Measurements from ENCODE around the gene RASEF.

RASEF gene

DNA sequence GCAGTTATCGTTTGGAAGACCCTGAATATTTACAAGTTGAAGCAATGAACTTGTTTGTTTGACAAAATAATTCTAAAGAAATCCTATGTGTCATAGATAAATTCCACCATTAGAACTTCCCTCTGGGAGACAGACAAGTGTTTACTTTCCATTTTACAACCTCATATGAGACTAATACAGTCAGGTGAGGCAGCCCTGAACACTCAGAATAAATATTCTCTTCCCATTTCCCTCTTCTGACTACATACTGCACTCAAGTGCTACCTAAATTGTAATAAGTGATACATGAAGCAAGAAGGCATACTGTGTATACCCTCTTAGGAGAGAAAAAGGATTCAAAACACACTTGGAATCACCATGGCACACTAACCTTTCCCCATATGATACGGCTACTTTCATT, 6.8 kb downstream of the RASEF start:
- no peak for DNase-seq

GRCh38 chr9:83047839-83048775, 14.8 kb downstream of the RASEF start:
- no peak for DNase-seq

- no peak for DNase-seq
Observed at GRCh38 chr9:83043597-83043996, 19.3 kb downstream of the RASEF start.

- no peak for DNase-seq
Observed at GRCh38 chr9:83041771-83042170, 21.2 kb downstream of the RASEF start.

DNA sequence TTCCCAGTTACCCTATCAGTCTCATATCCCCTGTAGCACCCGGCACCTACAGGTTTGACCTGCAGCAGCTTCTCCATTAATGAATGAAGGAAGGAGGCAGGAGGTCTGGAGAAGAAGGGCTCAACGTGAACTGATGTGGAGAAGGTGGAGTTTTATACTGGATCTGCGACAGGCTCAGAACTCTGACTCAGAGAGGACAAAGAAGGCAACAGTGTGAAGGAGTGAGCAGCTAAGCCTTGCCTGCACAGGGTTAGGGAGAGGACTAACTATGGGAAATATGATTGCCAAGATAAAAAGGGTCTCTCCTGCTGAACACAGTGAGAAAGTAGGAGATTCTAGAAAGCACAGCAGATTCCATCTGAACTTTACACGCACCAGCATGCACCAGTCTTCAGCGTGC, 23.6 kb downstream of the RASEF start:
- DNase-seq: no peak

DNA sequence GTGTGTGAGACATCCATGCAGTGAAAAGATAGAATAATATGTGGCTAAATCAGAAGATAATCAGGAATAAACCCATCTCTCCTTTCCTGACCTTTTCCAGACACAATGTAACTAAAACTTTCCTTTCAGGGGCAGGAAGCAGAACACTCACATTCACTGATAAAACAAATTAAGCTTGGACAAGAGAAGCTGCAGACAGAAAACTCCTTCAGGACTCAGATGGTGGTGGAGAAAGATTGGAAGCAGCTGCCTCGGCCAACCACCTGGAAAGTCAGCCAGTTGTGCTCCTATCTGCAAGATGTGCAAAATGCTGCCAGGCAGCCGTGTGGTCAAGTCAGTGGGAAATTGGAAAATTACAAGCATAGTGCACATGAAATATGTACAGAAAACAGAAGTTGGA, 26.9 kb downstream of the RASEF start:
- no peak for DNase-seq

GRCh38 chr9:83035143-83035542, 27.8 kb downstream of the RASEF start:
- no peak for DNase-seq

GRCh38 chr9:83034587-83034986, 28.4 kb downstream of the RASEF start:
- DNase-seq: no peak

GRCh38 chr9:83034026-83034425, 28.9 kb downstream of the RASEF start:
- no peak for DNase-seq

- DNase-seq: no peak
Observed at GRCh38 chr9:83032065-83032625, 30.8 kb downstream of the RASEF start.

DNA sequence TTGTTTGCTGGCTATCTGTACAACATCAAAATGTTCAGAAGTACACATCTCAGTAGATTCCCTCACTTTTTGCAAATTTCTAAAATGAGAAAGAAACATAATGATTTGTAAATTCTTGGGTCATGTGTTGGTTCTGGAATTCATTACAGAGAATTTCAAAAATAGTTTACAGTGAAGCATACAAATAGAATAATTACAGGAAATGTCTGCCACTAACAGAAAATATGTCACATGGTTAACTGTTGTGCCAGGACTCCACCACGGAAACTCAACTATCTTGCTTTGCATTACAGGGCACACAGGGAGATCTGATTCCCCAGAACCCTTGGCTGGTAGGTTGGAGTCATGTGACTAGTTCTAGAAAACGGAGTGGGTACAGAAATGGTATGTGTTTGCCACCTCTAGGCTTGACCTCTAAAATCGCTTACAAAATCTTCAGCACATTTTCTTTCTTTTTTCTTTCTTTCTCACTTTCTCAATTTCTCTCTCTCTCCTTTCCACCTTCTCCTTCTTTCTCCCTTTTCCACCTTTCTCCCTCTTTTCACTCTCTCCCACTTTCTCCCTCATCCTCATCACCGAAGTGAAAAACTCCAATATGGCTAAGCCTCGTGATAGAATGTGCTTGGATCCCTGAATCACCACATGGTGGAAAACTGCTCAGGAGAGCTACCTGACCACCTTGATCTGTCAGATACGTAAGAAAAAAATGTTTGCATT, 32.4 kb downstream of the RASEF start:
- DNase-seq: no peak

- DNase-seq: no peak
Observed at GRCh38 chr9:83029531-83030137, 33.3 kb downstream of the RASEF start.

DNA sequence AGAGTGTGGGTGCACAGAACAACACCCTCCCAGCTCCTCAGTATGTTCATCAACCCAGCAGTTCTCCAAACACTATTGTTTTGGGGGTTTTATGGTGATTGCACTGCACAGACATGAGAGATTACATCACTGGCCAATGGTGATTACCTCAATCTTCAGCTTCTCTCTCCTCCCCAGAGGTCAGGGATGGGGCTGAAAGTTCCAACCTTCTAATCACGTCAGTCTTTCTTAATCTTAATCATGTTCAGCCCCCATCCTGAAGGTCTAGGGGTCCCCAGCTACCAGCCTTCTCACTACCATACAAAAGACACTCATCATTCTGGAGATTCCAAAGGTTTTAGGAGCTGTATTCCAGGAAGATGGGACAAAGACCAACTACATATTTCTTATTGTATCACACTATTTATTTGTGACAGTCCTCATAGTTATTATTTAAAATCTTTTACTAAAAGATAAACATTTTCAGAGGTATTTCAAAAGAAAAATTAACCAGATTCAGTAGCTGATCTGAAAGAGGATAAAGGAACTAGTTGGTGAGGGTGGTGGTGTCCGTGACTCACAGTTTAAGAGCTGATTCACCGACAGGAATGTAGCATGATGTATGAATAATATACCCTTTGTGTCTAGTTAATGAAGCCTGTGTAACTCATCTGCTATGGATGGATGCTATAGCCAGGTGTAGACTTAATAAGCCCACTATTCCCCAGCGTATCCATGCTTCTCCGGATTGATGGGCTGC, 35.6 kb downstream of the RASEF start:
- no peak for DNase-seq

DNA sequence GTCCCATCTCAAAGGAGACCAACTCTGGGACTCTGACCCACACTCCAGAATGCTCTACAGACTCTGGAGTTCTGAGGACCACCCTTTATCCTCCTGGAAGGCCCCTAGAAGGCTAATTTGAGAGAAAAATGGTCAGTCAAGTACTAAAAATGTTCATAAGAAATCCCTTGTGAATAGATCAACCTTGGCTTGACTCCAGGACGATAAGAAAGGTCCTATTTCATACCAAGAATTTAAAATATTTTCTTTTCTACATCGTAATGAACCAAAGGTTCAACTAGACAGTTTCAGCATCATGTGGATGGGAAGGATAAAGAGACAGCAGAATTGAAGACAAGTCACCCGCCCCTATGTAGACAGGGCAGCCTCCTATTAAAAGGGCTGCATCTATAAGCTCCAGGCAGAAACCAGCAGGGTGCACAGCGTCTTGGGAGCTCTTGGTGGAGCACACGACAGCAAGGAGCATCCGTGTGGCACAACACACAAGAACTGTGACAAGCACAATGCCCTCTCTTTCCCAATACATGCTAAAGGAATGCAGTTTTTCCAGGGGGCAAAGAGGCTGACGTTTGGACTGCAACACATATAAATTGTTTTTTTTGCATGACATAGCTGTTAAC, 38.3 kb downstream of the RASEF start:
- DNase-seq: no peak

GRCh38 chr9:83023151-83023550, 39.8 kb downstream of the RASEF start:
- no peak for DNase-seq

DNA sequence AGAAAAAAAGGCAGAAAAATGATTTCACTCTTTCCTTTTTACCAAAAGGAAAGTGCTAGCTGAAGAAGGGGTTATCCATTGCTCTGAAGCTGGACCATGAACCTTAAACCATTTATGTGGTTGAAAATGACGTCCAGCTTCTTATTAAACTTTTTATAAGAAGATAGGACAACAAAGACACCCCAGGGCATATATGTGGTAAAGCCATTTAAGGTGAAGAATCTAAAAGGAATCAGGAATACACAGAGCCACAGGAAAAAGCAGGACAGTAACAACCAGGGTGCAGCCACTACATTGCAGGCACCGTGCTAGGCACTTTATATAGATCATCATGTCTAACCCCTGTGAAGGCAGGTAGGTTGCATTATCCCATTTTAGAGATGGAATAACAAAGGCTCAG, 42.1 kb downstream of the RASEF start:
- DNase-seq: no peak

- DNase-seq: no peak
Observed at GRCh38 chr9:83020327-83020726, 42.6 kb downstream of the RASEF start.

DNA sequence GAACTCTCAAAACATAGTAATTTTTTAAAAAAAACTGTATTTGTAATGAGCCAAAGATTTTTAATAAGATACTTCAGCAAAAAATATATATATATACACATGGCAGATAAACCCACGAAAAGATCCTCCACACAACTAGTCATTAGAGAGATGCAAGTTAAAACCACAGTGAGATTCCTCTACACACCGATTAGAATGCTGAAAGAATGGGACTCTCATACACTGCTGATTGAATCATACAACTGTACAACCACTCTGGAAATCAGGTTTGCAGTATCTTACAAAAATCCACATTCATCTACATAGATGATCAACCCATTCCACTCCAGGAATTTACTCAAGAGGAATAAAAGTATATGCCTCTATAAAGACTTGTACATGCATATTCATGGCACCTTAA, 43.7 kb downstream of the RASEF start:
- no peak for DNase-seq

DNA sequence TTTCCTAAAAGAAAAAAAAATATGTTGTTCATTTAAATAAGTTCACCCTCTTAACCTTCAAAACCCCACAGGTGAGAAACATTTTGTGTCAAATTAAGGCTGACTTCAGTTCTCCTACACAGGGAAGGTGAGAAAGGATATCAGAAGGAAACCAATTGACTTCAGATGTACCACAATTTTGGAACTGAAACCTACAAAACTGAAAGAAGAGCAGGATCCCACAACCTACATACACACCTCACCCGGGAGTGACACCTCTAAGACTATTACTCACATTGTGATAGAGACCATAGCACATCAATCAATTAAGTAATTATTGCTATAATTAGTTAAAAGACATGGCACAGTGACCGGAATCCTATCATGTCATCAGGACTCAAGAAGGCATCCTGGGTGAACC, 47.0 kb downstream of the RASEF start:
- no peak for DNase-seq

- no peak for DNase-seq
Observed at GRCh38 chr9:83013867-83014605, 48.9 kb downstream of the RASEF start.
